Keratinocyte (primary cell): ENCODE data around the gene SYT2.
"Not testable (repeated sequence)": the region's sequence is repeated elsewhere in the genome, so short reads cannot be mapped to it uniquely, and the experiment has no call there.

Experiments used
- EZH2 ChIP-seq: IDR thresholded peaks from one replicate; pipeline ENCODE4 v1.6.1; 2012; ENCODE audit warnings: inconsistent platforms, mild to moderate bottlenecking, low read length, moderate library complexity
- TF ChIP-seq, protein P1 (sequence below), 3 experiments: IDR thresholded peaks in 1 of 3; conservative IDR thresholded peaks in 1 of 3; optimal IDR thresholded peaks in 1 of 3; 2 replicates in 2 of 3; 3 replicates in 1 of 3; pipeline versions ENCODE3 to v1.5.1; 2011; ENCODE audit warnings: low read length in 3 of 3, mild to moderate bottlenecking in 3 of 3, moderate library complexity in 2 of 3, control low read depth in 1 of 3, inconsistent platforms in 1 of 3; ENCODE audit not compliant: insufficient read depth in 2 of 3; ENCODE audit errors: extremely low read depth in 1 of 3

DNA sequence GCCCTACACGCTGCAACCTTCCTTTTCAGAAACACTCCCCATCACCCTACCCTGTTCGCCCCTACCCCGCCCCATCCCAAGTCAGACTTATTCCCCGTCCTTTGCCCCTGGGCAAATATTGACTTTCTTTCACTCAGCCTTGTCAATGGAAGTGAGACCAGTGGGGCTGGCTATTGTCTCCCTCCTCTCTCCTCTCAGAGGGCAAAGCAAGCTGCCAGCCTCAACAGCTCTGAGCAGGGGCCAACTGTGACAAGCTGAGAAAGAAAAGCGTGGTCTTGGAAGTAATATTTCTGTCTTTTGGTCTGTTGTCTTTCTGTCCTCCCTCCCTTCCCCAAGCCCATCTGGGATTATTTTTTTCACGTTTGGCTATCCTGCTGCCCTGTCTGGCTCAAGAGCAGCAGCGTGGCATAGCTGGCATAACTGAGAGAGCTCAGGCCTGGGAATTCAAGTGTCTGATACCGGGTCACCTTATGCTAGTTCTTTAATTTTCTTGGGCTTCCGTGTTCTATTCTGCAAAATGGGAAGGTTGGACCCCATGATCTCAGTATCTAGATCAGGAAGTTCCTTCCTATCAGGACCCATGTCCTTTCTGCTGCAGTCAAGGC, 71.5 kb downstream of the SYT2 start:
- not testable (repeated sequence) for TF ChIP-seq EZH2
- TF ChIP-seq, protein P1, sequence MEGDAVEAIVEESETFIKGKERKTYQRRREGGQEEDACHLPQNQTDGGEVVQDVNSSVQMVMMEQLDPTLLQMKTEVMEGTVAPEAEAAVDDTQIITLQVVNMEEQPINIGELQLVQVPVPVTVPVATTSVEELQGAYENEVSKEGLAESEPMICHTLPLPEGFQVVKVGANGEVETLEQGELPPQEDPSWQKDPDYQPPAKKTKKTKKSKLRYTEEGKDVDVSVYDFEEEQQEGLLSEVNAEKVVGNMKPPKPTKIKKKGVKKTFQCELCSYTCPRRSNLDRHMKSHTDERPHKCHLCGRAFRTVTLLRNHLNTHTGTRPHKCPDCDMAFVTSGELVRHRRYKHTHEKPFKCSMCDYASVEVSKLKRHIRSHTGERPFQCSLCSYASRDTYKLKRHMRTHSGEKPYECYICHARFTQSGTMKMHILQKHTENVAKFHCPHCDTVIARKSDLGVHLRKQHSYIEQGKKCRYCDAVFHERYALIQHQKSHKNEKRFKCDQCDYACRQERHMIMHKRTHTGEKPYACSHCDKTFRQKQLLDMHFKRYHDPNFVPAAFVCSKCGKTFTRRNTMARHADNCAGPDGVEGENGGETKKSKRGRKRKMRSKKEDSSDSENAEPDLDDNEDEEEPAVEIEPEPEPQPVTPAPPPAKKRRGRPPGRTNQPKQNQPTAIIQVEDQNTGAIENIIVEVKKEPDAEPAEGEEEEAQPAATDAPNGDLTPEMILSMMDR (optimal IDR thresholded peaks at IDR 0.05 in 1 of 3, IDR thresholded peaks at IDR 0.05 in 1 of 3, conservative IDR thresholded peaks at IDR 0.05 in 1 of 3; ENCODE audit: extremely low read depth in 1 of 3, insufficient read depth in 2 of 3, low read length in 3 of 3) = not testable (repeated sequence)
